NCI-H2171 treated with DMSO at 0.1 percent for 48 hours (cell line): Measurements from ENCODE around the gene MIGA1.
"Not testable (repeated sequence)": the region's sequence is repeated elsewhere in the genome, so short reads cannot be mapped to it uniquely, and the experiment has no call there.

Experiments
- DNase-seq: peaks from one replicate; lab custom pipeline; 2025; lab: John Stamatoyannopoulos, UW

Gene MIGA1

DNA sequence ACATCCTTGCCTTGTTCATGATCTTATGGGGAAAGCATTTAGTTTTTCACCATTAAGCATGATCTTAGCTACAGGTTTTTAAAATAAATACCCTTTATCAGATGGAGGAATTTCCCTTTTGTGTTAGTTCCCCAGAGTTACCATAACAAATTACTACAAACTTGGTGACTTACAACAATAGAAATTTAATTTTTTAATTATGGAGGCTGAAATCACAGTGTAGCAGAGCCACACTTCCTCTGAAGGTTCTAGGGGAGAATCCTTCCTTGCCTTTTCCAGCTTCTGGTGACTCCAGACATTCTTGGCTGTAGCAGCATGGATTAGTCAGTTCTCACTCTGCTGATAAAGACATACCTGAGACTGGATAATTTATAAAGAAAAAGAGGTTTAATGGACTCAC is 18.5 kb downstream of the MIGA1 start:
- DNase-seq, result no peak

DNA sequence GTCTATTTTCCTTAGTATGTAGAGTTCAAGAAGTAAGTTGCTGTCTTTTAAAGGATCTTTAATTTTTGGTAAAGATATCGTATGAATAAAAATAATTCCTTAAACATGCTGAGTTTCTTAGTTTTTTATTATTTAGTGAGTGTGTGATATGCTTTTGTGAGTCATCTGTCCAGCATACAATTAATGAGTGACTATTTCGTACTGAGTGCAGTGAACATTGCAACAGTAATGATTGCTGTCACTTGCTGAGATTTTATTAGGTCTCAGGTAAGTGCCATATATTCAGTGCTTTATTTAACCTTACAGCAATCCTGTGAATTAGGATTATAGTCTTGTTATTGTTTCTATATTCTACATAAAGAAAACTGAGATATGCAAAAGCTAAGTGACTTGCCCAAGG is 22.6 kb downstream of the MIGA1 start:
- no peak for DNase-seq

DNA sequence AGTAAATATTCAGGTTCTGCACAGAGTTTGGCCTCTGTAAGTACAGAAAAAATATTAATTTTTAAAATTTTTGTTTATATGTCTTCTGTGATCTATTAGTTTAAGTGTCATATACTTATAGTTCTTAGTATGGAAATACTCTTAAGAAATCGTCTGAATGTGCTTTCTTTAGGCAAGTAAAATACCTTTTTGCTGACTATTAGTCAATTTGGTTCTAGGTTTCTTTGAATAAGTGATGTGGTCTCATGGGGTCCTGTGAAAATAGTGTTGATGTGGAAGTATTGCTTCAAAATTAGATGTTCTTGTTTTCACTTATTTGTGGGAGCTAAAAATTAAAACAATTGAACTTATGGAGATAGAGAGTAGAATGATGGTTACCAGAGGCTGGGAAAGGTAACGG is 23.9 kb downstream of the MIGA1 start:
- DNase-seq, result no peak

DNA sequence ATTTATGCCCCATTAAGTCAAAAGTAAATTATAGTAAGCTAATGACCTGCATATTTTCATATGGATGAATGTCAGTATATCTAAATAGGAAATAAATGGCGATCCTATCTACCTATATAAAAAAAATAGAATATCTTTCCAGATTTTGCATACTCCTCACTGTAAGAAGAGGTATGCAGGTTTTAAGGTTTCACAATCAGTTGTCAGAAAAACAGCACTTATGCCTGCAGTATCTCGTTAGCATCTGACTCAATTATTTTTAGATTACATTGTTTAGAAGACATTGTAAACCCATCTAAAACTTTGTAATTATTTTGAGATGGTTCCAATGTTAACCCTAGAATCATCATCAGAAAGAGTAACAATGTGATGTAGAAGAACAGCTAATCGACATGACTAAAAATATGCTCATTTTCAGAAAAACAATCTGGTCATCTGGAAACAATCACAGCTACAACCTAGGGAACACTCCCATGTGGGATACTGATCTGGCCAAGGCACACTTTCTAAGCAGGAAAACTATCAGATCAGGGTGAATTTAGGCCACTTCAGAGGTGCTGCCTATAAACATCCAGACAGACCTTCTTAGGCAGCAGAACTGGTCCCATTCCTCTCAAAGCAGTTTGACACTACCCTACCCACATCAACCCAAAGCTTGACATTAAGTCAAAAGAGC is 30.5 kb downstream of the MIGA1 start:
- not testable (repeated sequence) for DNase-seq

DNA sequence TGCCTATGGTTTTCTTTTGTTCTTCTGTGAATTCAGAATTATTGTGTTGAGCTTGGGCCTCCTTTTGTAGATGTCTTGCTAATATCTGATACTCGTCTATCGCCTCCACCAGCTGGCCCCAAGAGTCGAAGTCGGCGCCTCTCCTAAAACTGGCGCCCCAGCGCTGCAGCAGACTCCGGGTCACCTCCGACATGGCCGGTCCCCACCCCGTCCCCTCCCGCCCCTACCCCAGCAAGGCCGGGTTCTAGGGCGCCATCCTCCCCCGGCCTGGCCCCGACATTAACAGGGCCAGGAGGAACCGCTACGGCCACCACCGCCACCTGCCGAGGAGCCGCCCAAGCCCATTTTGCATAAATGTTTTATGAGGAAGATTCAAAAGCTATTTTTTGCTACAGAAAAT is 32.1 kb downstream of the MIGA1 start:
- DNase-seq, result not testable (repeated sequence)

DNA sequence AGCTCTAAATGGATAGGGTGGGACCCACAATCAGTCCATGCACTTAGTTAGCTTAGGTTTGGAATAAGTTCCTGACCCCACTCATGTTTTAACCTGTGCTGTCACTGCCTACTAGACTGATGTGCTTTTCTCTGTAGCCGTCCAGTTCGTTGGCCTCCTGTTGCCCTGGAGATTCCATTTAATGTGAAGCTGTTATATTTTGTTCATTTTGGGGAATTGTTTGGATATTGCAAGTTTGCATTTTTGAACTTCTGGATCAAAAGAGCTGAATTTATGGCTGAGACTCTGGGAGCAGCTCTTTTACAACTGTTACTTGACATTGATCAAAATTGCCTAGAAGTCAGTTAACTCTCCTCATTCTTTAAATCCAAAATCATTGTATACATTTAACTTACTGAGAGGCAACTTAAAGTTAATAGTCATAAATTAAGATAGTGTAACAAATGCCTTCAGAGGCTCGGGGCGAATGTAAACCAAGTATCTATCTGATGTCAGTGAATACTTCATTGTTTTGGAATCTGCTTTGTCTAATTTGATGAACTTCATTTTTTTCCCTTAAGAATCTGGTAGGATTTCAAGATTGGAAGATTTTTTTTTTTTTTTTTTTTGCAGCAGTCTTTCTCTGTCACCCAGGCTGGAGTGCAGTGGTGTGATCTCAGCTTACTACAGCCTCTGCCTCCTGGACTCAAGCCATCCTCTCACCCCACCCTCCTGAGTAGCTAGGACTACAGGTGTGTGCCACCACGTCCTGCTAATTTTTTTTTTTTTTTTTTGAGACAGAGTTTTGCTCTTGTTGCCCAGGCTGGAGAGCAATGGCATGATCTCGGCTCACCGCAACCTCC is 38.1 kb downstream of the MIGA1 start:
- no peak for DNase-seq

DNA sequence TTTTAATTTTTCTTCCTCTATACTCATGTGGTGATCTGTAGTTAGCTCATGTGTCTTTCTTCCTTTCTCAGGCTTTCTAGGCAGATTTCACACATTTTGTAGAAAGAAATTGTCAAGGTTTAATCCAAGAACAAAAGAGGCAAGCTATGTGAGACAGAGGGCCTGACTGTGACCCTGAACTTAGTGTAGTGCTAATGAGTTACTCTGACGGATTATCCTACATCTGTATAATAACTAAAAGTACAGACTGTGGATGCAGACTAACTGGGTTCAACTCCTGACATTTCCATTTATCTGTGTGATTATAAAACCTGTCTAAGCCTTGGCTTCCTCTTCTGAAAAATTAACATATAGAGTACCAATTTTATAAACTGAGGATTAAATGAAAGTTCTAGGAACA is 40.7 kb downstream of the MIGA1 start:
- no peak for DNase-seq

DNA sequence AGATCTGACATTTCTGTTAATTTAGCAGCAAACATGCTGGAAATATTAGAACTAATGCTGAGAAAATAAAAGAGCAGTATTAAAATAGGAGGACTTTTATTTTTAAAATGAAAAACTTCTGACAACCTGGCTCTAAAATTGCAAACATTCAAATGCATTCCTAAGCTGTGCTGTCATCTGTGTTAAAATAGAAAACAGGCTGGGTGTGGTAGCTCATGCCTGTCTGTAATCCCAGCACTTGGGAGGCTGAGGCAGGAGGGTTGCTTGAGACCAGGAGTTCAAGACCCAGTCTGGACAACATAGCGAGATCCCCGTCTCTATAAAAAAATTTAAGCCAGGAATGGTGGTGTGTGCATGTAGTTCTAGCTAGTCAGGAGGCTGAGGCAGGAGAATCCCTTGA is 44.6 kb downstream of the MIGA1 start:
- no peak for DNase-seq

DNA sequence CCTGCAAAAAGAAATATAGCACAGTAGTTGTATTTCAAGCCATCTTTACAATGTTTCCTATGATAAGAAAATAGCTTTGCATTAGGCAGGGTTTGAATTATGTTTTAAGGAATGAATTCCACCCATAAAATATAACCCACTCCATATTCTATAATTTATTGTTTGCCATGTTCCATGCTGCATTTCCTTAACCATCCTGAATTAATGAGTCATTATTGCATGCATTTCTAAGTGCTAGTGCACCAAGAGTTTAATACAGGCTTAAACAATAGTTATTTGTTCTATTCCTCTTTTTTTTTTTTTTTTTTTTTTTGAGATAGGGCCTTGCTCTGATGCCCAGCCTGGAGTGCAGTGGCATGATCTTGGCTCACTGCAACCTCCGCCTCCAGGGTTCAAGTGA is 45.2 kb downstream of the MIGA1 start:
- no peak for DNase-seq

DNA sequence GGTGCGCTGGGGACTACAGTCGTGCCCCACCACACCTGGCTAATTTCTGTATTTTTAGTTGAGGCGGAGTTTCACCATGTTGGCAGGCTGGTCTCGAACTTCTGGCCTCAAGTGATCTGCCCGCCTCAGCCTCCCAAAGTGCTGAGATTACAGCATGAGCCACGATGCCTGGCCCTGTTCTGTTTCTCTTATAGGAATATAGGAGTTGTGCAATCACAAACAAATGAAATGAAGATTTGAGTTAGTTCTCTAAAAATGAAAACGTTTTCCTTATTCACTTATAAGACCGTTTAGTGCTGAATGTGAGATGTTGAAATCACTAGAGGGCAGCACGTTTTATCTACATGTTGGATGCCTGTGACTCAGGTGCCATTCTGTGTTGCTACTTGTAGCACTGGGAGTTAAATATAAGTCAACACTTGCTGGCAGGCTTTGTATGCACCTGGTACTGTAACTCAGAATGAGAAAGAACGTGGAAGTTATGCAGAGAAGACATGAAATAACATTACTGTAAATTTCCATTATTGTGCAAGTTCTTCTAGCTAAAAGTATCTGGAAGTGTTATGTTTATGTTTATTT is 45.8 kb downstream of the MIGA1 start:
- peak; percentile 19 for DNase-seq

DNA sequence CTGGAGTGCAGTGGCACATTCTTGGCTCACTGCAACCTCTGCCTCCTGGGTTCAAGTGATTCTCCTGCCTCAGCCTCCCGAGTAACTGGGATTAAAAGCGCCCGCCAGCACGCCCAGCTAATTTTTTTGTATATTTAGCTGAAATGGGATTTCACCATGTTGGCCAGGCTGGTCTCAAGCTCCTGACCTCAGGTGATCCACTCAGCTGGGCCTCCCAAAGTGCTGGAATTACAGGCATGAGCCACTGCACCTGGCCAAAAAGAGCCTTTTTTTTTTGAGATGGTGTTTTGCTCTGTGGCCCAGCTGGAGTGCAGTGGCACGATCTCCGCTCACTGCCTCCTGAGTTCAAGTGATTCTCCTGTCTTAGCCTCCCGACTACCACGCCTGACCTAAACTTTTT is 47.4 kb downstream of the MIGA1 start:
- DNase-seq, result not testable (repeated sequence)

DNA sequence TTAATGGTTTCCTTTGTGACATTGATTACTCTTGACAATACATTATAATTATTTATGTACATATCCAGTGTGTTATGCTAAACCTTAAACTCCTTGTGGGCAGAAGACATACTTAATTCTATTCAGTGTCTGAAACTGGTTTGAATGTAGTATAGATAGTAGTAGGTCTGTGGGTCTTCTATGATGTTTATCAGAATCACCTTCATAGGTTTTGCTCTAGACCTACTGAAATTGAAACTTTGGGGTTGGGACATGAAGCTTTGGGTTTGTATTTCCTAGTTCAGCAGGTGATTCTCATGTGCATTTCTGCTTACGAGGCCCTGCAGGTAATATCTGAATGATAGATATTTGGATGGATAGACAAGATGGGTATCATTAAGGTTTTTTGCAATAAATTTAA is 48.6 kb downstream of the MIGA1 start:
- no peak for DNase-seq

DNA sequence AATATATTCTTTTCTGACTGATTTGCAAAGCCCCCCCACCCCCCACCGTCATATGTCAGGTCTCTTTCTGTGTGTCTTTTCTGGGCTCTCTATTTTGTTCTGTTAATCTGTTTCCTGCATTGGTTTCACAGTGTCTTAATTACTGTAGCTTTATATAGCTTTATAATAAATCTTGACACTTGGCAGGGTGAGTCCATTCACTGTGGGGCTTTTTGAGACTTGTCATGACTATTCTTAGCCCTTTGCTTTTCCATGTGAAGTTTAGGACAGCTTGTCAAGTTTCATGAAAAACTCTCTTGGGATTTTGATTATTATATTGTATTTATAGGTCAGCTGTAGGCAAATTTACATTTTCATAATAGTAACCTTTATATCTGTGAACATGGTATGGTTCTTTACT is 50.4 kb downstream of the MIGA1 start:
- DNase-seq, result no peak

DNA sequence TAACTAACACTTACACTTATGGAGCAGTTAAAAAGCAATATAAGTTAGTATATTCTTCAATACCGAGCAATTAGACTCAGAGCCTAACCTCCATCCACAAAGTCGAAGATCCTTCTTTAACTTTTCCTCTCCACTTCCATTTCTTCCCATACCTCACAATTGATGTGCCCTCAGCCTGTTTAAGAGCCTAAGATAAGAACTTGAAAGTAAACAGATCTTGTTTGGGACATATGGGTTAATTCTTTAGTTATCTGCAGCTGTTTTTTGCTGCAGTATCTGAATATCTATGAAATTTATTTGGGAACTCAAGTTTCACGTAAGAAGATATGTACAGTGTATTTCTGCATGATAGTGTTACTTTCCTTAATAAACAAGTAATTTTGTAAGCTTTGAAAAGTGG is 51.5 kb downstream of the MIGA1 start:
- DNase-seq, result no peak

DNA sequence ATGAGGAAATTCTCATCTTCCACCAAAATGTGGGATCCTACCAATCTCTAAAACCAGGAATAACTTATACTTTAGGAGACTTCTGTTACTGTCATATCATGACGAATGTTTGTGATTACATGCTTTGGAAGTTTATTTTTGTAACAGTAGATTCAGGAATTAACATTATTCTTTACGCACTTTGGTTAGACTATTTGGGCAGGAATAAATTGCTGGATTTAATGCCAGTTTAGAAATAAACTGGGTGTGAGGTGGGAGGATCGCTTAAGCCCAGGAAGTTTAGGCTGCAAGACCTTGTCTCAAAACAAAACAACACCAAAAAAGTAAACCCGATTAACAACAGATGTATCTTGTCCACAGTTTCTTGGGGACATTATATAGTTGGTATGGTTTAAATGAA is 52.1 kb downstream of the MIGA1 start:
- no peak for DNase-seq

DNA sequence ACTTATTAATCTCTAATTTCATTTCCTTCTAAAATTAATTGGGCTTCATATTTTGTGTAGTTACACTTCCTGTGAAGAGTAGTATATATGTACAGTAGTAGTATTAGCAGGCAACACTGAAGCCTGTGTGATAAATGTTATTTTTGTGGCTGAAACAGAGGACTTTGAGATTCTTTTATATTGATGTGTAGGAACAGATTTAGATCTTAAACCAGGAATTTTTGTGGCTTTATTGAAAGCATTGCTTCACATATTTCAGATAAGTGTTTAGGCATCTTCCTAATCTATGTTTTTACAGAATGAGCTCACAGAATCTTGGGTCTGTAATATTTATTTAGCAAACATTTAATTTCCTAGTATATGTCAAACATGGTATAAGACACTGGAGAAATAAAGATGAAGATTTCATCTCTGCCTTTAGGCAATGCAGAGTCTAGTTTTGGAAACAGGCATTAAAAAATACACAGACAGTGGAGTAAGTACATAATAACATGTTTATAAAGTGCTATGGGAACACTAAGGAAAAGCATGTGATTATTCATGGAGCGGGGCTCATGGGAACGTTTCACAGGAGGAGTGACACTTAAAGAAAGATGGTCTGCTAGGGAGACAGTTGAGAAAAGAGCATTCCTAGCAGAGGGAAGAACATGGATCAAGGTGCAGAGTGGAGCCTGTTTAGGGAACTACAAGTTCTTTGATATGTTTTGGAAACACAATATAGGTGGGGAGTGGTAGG is 52.7 kb downstream of the MIGA1 start:
- DNase-seq, result no peak

DNA sequence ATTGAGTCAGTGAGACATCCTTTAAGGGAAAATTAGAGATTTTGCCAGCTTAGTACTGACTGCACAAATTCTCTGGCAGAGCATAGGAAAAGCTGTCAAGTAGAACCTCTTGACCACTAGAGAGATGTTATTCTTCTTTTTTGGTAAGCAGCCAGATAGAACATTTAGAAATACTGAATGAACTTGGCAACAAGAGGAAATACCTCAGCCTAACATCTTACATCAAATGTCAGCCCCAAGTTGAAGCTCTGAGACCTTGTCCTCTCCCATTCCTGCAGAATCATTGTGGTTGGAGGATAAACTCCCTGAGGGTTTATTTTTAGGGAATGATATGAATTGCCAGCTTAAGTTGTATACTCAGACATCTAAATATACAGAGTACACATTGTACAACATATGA is 53.5 kb downstream of the MIGA1 start:
- no peak for DNase-seq

DNA sequence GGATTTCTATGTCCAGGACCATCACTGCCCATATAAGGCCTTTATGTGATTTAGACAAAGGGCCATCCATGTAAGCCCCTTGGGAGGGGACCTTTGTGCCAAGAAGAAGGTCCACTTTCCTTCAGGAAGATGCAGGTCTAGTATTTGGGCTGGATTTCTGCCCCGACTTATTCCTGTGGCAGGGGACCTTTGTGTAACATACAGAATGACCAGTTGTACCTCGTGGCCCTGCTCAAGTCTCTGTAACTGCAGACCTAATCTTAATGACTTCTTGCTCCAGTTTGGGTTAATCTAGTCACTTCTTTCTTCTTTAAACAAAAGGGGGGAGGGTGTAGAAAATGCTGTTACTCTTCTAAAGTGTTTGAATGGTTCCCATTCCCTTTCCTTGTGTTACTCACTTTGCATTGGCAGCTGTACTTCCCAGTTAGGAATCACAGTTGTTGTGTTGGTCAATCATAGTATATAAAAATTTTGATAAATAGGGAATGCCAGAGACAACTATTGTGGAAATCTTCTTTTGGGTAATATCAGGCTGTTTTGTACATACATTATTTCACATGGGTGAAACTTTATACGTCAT is 54.2 kb downstream of the MIGA1 start:
- no peak for DNase-seq

DNA sequence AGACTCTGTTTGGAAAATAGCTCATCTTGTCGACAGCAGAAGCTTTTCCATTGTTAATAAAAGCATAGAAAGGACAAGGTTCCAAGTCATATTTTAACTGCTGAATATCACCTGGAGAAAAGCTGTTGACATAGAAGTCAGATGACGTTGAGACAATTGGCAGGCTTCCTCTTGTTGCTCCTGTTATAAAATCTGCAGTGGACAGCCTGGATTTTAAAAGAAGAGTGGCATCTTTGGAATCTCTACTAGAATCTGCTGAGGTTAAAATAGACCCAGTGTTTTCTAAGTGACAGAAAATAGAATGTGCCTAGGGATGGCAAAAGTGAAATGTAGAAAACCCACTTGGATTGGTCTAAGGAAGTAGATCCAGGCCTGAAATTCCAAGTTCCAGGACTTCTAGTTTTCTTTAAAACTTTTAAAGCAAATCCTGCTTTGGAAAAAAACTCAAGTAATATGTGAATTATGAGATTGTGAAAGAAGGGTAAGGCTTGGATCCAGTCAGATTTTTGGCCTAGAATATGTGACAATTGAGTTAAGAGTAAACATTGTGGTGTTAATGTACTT is 55.4 kb downstream of the MIGA1 start:
- DNase-seq, result no peak

DNA sequence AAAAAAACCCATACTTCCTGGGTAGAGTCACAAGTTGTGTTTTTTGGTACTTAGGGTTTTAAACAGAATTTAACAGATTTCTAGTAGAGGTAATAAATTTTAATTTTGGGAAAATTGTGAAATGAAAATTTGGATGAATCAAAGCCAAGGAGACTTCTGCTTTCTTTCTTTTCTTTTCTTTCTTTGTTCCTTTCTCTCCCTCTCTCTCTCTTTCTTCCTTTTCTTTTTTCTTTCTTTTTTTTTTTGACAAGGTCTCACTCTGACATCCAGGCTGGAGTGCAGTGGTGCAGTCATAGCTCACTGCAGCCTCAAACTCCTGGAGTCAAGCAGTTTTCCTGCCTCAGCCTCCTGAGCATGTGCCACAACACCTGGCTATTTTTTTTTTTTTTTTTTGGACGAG is 62.1 kb downstream of the MIGA1 start:
- DNase-seq, result no peak

DNA sequence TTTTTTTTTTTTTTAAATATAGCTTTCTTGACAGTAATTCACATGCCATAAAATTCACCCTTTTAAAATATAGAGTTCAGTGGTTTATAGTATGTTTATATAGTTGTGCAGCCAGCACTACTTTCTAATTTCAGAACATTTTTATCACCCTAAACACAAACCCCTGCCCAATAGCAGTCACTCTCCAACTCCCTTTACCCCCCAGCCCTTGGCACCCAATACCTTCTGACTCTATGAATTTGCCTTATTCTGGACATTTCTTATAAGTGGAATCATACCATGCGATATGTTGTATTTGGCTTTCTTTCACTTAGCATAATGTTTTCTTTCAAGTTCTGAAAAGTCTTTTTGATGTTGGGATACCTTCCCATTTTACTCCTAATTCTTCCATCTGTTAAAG is 66.5 kb downstream of the MIGA1 start:
- no peak for DNase-seq

DNA sequence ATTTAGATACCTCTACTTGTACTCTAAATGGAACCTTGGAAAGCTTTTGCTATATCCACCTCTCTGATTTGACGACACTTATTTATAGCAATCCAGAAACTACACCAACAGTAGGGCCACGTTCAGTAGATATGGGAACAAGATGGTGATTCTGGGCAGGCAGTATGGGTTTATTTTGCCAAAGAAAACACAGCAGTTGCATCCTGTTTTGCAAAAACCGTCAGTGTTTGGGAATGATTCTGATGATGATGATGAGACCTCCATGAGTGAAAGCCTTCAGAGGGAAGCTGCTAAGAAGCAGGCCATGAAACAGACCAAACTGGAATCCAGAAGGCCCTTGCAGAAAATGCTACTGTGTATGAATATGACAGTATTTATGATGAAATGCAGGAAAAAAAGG is 67.5 kb downstream of the MIGA1 start:
- no peak for DNase-seq
